ENCODE data around the gene IL5.
A peak's percentile ranks its signal among the peaks of the same experiment; 100 is the strongest.
"Not testable (repeated sequence)": the region's sequence is repeated elsewhere in the genome, so short reads cannot be mapped to it uniquely, and the experiment has no call there.

Gene IL5

DNA sequence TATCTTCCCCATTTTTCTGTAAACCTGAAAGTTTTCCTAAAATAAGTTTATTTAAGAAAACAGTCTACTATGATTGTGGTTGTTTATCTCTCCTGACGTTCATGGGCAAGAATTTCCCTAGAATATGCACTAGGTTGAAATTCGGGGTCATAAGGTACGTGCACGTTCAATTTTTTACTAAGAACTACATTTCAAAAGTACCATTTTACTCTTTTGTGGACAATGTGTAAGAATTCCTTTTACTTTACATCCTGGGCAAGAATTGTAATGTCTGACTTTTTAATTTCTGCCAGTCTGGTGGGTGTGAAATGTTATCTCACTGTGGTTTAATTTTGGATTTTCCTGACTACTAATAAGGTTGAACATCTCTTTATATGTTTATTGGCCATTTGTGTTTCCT is 12.4 kb downstream of the IL5 start:
- DNase-seq (ENCODE audit: low spot score): no peak

DNA sequence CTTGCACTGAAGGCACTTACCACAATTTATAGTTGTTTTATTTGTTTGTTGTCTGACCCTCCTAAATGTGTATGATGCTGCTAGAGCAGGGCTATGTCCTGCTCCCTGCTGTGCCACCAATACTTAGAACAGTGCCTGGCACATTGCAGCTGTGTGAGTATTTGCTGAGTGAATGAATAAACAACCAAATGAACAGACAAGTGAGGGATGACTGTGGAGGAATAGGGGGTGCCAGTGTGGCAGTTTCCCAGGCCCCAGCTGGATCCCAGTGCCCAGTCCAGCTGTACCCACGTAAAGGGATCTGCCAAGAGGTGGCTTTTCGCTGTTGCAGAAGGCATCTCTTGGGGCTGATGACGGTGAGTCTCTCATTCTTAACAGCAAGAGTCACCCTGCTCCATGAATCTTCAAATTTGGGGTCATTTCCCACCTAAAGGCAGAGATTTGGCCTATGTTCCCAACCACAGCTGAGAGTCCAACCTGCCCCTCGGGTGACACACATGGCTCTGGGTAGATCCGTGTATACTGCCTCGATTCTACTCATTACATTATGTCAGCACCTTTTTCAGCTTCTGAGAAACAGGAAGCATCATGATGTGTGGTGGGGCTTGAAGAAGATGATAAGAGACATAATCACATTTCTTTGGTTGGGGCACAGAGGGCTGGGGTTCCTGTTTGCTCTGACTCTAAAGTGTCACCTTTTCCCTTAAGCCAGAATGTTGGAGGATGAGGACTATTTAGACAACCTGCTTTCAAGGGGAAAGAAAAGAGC is 14.3 kb downstream of the IL5 start:
- DNase-seq (ENCODE audit: low spot score): no peak

DNA sequence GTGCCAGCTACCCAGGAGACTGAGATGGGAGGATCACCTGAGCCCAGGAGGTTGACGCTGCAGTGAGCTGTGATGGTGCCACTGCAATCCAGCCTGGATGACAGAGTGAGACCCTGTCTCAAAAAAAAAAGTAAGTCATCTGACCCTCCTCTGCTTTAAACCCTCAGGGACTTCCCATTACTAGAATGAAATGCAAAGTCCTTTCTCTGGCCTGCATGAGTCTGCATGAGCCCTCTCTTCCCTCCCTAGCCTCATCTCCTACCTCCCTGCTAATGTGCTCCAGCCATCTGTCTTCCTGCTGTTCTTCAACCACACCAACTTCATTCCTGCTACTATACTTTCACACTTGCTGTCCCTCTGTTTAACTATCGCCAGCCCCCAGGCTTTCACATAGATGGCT is 15.3 kb downstream of the IL5 start:
- no peak for DNase-seq (ENCODE audit: low spot score)

DNA sequence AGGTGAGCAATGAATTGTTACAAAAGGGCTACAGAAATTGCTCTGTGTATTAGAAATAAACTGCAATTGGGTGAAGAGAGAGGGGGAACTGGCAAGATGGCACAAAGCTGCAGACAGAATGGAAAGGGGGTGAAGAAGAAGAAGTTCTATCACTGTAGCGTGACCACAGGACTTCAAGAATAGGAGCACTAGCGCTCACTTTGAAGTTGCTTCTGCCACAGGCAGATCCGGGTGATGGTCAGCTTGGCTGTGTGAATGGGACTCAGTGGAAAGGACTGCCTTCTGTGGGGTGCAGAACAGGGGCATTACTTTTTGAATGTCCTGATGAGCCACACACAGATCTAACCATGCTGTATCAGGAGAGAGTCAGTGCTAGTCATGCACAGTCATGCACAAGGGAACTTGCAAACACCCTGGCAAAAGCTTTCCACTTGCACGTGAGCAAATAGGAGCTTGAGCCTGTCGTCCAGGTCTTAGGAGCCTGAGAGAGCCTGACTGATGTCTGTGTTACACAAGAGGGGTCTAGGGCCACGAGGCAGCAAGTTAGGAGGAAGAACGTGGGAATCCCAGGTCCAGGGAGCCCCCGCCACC is 16.3 kb downstream of the IL5 start:
- DNase-seq (ENCODE audit: low spot score): no peak

DNA sequence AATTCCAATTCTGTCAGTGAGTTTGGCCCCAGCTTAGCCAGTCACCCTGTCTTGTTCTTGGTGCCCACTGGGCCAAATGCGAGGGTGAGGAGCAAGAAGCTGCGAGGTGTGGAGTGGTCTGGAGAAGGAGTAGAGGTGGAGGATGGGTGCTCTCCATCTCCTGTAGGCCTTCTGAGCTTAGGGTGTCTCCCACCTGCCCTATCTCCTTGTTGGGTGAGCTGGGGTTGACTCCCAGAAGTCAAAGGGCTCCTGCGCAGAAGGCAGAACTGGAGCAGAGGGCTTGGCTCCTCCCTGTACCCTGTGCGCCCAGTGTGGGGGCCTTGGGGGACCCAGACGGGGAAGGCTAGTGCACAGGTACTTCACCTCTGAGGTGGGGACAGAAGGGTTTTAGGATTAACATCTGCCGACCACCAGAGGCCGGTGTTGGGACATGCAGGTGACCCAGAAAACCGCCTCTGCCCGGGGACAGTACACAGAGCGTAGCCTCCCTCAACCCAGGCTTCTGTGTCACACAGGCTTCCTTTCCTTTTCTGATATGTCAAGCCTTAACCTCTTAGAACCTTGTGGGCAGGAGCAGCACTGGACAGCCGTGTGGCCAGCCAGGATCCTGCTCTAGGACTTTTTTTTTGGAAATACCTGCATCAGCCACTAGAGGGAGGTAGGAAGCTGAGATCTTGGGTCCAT is 16.9 kb downstream of the IL5 start:
- DNase-seq (ENCODE audit: low spot score): peak; percentile 60

DNA sequence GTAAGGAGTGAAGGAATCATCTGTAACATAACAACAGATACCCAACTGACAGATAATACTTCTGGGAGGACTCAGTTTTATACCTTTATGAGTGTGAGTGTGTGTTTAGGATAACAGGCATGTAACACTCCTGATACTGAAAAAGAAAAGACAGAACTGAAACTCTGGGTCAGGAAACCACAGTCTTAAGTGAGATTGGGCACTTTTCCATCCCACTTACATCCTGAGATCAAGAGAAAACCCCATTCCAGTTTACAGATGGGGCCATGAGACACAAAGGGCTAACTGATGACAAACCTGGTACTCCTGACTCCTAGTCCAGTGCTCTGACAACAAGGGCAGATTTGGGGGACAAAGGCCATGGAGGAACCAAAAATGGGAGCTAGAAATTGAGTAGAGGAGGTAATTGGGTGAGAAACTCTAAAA is 18.0 kb downstream of the IL5 start:
- no peak for DNase-seq (ENCODE audit: low spot score)

DNA sequence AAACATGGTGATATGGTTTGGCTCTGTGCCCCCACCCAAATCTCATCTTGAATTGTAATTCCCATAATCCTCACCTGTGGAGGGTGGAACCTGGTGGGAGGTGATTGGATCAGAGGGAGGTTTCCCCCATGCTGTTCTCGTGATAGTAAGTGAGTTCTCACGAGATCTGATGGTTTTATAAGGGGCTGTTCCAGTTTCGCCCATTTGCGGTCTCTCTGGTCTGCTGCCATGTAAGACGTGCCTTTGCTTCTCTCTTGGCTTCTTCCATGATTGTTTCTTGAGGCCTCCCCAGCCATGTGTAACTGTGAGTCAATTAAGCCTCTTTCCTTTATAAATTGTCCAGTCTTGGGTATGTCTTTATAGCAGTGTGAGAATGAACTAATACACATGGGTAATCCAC is 18.4 kb downstream of the IL5 start:
- DNase-seq (ENCODE audit: low spot score): not testable (repeated sequence)

DNA sequence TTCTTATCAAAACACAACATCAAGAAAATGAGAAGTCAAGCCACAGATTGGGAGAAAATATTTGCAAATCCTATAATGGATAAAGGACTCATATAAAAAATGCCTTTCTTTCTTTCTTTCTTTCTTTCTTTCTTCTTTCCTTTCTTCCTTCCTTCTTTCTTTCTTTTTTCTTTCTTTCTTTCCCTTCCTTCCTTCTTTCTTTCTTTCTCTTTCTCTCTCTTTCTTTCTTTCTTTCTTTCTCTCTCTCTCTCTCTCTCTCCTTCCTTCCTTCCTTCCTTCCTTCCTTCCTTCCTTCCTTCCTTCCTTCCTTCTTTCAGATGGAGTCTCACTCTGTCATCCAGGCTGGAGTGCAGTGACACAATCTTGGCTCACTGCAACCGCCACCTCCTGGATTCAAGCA is 21.3 kb downstream of the IL5 start:
- DNase-seq (ENCODE audit: low spot score): not testable (repeated sequence)

DNA sequence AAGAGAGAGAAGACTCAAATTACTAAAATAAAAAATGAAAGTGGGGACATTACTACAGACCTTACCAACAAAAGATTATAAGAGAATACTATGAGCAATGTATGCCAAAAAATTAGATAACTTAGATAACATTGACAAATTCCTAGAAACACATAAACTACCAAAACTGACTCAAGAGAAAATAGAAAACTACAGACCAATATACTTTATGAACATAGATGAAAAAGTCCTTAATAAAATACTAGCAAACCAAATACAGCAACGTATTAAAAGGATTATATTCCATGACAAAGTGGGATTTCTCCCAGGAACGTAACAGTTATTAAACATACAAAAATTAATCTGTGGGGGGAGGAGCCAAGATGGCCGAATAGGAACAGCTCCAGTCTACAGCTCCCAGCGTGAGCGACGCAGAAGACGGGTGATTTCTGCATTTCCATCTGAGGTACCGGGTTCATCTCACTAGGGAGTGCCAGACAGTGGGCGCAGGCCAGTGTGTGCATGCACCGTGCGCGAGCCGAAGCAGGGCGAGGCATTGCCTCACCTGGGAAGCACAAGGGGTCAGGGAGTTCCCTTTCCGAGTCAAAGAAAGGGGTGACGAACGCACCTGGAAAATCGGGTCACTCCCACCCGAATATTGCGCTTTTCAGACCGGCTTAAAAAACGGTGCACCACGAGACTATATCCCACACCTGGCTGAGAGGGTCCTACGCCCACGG is 29.5 kb downstream of the IL5 start:
- not testable (repeated sequence) for DNase-seq (ENCODE audit: low spot score)

DNA sequence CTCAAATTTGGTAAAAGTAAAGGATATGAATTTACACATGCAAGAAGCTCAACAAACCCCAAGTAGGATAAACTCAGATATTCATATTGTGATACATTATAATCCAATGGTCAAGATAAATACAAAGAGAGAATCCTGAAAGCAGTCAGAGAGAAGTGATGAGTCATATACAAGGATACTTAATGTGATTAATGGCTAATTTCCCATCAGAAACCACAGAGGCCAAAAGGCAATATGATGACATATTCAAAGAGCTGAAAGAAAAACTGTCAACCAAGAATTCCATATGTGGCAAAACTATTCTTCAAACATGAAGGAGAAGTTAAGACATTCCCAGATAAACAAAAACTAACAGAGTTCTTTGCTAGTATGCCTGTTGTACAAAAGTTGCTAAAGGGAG is 33.2 kb downstream of the IL5 start:
- DNase-seq (ENCODE audit: low spot score): no peak

DNA sequence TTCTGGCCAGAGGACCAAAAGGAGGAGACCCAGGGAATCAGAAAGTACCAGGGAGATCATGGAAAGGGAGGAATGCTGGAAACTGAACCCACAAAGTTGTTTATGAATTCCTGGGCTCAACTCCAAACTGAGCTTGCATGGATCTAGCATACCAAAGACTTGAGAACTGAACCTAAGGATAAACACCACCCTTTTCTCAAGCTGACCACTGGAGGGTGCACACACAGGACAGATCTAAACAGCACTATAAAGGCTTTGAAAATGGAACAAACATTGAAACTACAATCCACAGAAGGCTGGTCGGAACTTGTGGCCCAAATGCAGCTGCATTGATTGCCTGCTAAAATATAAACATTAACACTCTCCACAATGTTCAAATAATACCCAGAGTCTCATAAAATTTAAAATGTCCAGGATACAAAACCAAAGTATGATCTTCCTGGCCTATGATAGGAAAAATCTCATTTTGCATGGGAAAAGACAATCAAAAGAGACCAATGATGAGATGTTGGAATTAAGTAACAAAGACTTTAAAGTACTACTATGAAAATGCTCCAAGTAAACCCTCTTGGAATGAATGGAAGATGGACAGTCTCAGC is 37.1 kb downstream of the IL5 start:
- peak; percentile 38 for DNase-seq (ENCODE audit: low spot score)

DNA sequence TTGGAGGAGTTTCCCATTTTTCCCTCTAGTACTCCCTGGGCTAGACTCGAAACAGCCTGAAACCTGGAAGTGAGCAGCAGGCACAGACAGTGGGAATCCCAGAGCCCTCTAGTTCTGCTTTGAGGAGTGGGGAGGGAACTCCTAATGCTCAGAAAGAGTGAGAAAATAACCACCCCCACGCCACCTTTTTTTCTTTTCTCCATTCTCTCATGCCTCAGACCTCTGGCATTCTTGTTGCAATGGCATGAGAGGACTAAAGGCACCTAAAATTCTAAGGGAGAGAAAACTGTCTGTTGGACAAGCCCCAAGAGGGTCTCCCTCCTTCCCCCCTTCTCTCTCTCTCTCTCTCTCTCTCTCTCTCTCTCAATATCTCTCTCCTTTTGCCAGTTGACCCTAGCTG is 37.7 kb downstream of the IL5 start:
- DNase-seq (ENCODE audit: low spot score): no peak

DNA sequence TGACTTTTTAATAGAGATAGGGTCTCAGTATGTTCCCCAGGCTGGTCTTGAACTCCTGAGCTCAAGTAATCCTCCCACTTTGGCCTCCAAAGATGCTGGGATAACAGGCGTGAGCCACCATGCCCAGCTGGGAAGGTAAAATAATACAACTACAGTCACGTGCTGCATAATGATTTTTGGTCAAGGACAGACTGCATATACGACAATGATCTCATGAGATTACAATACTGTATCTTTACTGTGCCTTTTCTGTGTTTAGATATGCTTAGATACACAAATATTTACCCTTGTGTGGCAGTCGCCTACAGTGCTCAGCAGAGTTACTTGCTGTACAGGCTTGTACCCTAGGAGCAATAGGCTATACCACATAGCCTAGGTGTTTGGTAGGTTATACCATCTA is 38.6 kb downstream of the IL5 start:
- no peak for DNase-seq (ENCODE audit: low spot score)

DNA sequence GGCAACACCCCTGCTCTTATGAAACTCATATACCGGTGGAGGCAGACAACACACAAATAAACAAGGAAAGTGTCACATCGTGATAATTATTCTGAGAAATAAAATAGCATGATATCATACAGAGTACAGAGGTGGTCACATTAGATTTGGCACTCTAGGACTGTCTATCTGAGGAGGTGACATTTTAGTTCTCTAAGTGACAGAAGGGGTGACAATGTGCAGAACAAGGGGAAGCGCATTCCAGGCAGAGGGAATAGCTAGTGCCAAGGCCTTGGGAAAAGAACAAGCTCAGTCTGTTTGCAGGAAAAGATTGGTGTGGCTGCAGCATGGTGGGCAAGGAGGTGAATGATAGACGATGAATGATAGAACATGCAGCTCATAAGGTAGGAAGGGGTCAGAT is 40.1 kb downstream of the IL5 start:
- no peak for DNase-seq (ENCODE audit: low spot score)

DNA sequence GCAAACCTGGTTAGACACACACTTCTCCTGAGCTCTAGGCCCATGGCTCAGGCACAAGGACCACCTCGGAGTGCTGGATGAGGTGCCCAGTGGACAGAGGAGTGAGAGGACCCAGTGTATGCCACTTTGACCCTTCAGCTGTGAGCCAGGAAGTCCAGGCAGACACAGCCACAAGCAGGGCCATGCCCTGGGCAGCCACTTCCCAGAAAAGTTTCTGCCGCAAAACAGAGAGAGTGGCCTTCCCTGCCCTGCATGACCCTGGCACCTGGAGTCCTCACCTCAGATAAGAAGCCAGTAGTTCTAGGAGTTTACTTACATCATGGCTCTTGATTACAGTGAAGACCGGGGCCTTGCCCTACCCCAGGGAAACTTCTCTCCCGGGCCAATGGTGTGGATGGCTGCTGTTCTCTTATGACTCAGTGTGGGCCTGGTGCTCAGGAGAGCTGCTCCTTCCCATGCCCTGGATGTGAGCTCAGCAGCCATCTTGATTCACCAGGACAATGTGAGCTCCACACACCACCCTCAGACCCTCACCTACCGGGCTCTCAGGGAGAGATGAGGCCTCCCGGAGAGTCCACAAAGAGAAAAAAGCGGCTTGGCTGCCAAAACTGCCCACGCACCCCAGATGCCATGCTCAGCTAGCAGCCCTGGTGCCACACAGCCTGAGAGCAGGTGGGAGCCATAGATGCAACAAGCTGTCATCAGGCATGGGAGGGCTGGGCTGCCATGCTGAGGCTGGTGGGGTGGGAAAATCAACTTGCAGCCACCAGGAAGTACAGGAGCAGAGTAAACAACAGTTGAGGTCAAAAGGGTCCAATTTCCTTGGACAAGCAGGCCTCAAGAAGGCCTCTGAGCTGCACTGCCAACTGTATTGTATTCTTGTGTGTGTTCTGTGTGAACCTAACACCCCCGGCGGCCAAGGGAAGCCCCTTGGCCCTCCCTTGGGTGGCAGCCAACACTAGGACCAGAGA is 41.1 kb downstream of the IL5 start:
- DNase-seq (ENCODE audit: low spot score): no peak

DNA sequence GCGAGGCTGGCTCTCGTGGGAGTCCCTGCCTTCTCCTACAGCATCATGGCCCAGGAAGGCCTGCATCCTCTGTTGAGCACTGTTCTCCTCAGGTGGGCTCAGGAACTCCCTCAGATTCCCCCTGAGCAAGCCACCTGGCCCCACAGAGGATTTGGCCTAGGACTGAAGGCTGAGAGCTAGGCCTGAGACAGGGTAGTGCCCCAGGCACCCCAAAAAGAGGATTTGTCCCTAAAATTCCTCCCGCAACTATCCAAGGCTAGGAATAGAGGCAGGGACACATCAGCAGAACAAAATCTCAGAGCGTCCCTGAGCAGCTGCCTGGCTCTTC is 41.7 kb downstream of the IL5 start:
- DNase-seq (ENCODE audit: low spot score): no peak

DNA sequence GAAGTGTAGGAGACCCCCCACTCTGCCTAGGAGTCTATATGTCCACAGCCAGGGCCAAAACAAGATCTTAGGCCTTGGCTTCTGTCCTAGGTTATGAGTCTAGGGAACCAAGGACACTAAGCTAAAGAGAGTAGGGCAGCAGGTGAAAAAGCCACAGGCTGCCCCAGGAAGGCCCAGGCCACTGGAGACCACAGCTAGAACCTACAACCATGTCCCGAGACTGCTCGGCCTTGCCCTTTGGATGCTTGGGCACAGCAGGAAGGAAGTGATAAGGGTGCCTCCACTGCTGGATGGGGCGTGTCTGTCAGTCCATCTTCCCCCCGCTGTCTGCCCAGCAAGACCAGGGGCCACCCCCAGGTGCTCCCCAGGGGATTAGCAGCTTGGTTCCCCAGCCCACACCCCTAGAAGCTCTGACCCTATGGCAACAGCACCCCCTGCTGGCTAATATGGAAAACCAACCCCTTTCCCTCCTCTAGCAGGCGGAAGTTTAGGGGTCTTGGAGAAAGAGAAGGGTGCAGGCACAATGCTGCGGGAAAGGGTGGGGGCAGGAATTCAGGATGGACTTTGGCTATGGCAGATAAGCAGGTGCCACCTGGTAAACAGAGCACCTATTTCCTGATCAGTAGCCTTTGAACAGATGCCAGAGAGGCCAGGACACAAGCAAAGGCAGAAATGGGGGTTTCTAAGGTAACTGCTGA is 42.2 kb downstream of the IL5 start:
- peak; percentile 63 for DNase-seq (ENCODE audit: low spot score)

DNA sequence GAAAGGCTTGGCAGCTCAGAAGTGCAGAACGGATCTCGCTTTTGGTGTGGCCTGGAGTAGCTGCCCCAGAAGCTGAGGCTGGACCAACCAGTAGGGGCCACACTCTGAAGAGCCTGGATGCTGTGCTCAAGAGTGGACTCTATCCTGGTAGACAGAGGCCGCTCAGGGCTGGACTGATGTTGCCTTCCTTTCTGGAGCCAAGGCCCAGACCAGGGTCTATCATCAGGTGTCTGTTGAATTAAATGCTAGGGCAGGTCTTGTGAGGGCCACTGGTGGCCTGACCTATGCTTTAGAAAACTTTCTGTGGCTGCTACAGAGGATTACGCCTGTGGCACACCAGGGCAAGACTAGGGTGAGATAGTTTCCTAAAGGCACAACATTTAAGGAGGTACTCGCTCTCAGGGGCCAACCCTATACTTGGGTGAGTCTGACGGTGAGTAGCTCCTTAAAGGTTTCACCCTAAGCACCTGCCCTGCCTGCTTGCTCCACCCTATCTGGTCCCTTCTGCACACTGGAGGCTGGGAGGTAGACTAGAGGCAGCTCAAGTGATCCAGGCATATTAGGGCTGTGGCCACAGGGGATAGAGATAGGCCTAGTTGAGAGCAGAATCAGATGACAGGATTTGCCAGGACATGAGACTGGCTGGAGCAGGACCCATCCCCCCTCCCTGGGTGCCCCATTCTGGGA is 42.9 kb downstream of the IL5 start:
- DNase-seq (ENCODE audit: low spot score): no peak

DNA sequence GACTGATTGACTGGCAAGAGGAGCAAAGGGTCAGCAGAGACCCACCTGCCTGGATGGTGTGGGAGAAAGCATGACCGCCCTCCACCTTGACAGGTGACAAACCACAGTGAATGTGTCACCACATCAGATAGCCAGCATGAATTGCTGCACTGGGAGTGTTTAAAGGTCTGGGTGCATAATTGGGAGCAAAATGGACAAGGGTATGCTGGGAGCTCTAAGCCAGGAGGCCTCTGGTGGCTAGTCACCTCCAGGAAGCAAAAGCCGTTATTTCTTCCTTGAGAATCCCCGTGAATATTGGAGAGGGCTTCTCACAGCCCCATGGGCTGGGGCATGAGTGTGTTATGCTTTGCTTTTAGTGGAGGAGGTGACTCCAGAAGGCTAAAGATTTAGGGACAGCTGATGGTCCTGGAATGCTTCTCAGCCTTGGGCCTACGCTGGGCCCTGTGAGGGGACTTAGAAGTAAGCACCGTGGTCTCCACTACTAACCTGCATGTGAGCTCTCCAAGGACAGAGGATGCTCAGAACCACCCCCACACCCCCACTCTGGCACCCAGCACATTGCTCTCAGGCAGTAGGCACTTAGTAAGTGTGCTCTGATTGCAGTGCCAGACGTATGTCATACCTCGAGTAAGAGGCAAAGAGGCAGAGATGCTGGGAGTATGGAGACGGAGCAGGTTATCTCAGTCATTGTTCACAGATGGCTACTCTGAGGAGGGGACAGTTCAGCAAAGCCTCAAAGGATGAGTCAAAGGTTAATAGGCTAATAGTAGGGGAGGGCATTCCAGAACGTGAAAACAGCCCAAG is 43.7 kb downstream of the IL5 start:
- no peak for DNase-seq (ENCODE audit: low spot score)
